Measurements from ENCODE around the gene CATSPERB. TPM values are rescaled to one million over a fixed set of nuclear protein-coding genes. Genes with fewer than 3 reads are reported as not detected.
"Not testable (repeated sequence)": the region's sequence is repeated elsewhere in the genome, so short reads cannot be mapped to it uniquely, and the experiment has no call there.

Gene CATSPERB
- total and polyA plus RNA-seq, 2 donors (not counting 3 experiments of a cell fraction or from before 2014, with no cell fraction given) = not detected

DNA sequence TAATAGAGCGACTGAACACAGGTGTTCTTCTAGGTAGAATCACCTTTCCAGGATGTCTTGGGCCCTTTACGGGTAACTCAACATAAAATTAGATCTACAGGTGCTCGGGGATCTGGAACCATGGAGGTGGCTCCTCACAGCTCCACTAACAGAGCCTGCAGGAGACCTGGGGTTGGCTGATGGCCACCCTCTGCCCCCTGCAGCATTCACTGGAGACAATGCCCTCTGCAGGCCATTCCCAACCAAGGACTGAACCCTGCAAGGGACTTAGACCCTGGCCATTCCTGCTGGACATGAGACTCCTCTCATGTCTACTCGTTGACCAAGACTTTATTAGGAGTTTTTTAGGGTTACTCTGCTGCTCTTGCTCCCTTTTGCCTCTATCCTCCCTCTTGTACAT, 163.3 kb downstream of the CATSPERB start:
- Histone ChIP-seq H3K79me2 (ENCODE audit: control insufficient read depth, insufficient read depth, low read length) (no peaks in the 10 kb centered on the region), H3K4me1 (ENCODE audit: control insufficient read depth, extremely low read depth, insufficient read depth, low read length) (no peaks in the 10 kb centered on the region), H3K4me2 (ENCODE audit: insufficient read depth, low read length) (no peak overlapping the region), H3K9me1 (replicated peaks; ENCODE audit: control insufficient read depth, extremely low read depth, insufficient read depth, low read length) (no peaks in the 10 kb centered on the region), H3K4me3 (replicated peaks in 1 of 3; ENCODE audit: insufficient read depth in 1 of 3, low read depth in 1 of 3, low read length in 3 of 3) (no peak overlapping the region), H3K9ac (replicated peaks; ENCODE audit: extremely low read depth, insufficient read depth, low read length) (no peak overlapping the region), H3K36me3 (ENCODE audit: control insufficient read depth in 2 of 2, extremely low read depth in 1 of 2, insufficient read depth in 2 of 2, low read length in 2 of 2) (no peaks in the 10 kb centered on the region), H2AFZ (ENCODE audit: low read depth, low read length) (no peak overlapping the region), H3K27ac (ENCODE audit: insufficient read depth, low read depth, low read length) (no peak overlapping the region), H4K20me1 (replicated peaks; ENCODE audit: control insufficient read depth, extremely low read depth, insufficient read depth, low read length) (no peaks in the 10 kb centered on the region), H3K27me3 (ENCODE audit: control insufficient read depth in 2 of 2, insufficient read depth in 2 of 2, low read length in 2 of 2) (peaks cover 4 to 6% of the 10 kb centered on the region in 2 experiments), H3K9me3 (replicated peaks; ENCODE audit: control insufficient read depth, insufficient read depth, low read length) (no peaks in the 10 kb centered on the region)
- intact Hi-C loops (cut with micrococcal nuclease) (no loop called here), dilution Hi-C loops (cut with MboI; ENCODE audit: extremely low pct_ligation_motif_present, low sequenced_read_pairs) (no loop called here)
- DNase-seq (ENCODE audit: low read depth, low spot score) (no peak), FAIRE-seq (no peak)
- CTCF ChIA-PET = no interaction called here
- BruUV-seq (replicated peaks) = no TSS peak
- TF ChIP-seq POLR2AphosphoS5 (IDR thresholded peaks at IDR 0.05; ENCODE audit: insufficient read depth, low read depth, low read length) = no peak
- POLR2A ChIA-PET = no interaction called here

DNA sequence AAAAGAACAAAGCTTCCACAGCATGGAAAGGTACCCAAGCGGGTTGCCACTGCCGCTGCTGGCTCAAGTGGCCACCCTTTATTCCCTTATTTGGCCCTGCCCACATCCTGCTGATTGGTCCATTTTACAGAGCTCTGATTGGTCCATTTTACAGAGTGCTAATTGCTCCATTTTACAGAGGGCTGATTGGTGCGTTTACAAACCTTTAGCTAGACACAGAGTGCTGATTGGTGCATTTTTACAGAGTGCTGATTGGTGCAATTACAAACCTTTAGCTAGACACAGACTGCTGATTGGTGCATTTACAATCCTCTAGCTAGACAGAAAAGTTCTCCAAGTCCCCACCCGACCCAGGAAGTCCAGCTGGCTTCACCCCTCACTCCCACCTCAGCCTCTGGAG, 164.1 kb downstream of the CATSPERB start:
- not testable (repeated sequence) for BruUV-seq (replicated peaks); H3K9me1 ChIP-seq (replicated peaks; ENCODE audit: control insufficient read depth, extremely low read depth, insufficient read depth, low read length)

DNA sequence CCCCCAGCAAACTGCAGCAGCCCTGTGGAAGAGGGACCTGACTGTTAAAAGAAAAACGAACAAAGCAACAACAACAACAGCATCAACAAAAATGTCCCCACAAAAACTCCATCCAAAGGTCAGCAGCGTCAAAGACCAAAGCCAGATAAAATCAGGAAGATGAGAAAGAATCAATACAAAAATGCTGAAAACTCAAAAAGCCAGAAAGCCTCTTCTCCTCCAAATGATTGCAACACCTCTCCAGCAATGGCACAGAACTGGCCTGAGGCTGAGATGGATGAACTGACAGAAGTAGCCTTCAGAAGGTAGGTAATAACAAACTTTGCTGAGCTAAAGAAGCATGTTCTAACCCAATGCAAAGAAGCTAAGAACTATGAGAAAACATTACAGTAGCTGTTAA, 176.4 kb downstream of the CATSPERB start:
- ChIA-PET CTCF (no interaction called here), POLR2A (no interaction called here)
- Histone ChIP-seq H3K4me2 (ENCODE audit: insufficient read depth, low read length) (no peak overlapping the region), H2AFZ (ENCODE audit: low read depth, low read length) (no peak overlapping the region), H3K9ac (replicated peaks; ENCODE audit: extremely low read depth, insufficient read depth, low read length) (no peak overlapping the region), H3K27ac (ENCODE audit: insufficient read depth, low read depth, low read length) (no peak overlapping the region), H3K9me1 (replicated peaks; ENCODE audit: control insufficient read depth, extremely low read depth, insufficient read depth, low read length) (no peaks in the 10 kb centered on the region), H3K4me3 (replicated peaks in 1 of 3; ENCODE audit: insufficient read depth in 1 of 3, low read depth in 1 of 3, low read length in 3 of 3) (no peak overlapping the region), H3K27me3 (ENCODE audit: control insufficient read depth in 2 of 2, insufficient read depth in 2 of 2, low read length in 2 of 2) (no peaks in the 10 kb centered on the region), H3K4me1 (ENCODE audit: control insufficient read depth, extremely low read depth, insufficient read depth, low read length) (no peaks in the 10 kb centered on the region), H3K36me3 (ENCODE audit: control insufficient read depth in 2 of 2, extremely low read depth in 1 of 2, insufficient read depth in 2 of 2, low read length in 2 of 2) (no peaks in the 10 kb centered on the region), H4K20me1 (replicated peaks; ENCODE audit: control insufficient read depth, extremely low read depth, insufficient read depth, low read length) (no peaks in the 10 kb centered on the region), H3K9me3 (replicated peaks; ENCODE audit: control insufficient read depth, insufficient read depth, low read length) (no peaks in the 10 kb centered on the region), H3K79me2 (ENCODE audit: control insufficient read depth, insufficient read depth, low read length) (no peaks in the 10 kb centered on the region)
- TF ChIP-seq JUN (IDR thresholded peaks at IDR 0.05; ENCODE audit: borderline replicate concordance, insufficient read depth, insufficient read length, low read depth) (no peak), FOS (IDR thresholded peaks at IDR 0.05; ENCODE audit: borderline replicate concordance, insufficient read depth, low read length) (no peak), GATA2 (IDR thresholded peaks at IDR 0.05; ENCODE audit: insufficient read depth, insufficient read length, low read depth, low read length) (no peak), CTCF (IDR thresholded peaks at IDR 0.05; ENCODE audit: extremely low read depth in 1 of 2, insufficient read depth in 1 of 2, low read depth in 1 of 2, low read length in 2 of 2) (no peak), MAX (IDR thresholded peaks at IDR 0.05; ENCODE audit: insufficient read depth, insufficient read length) (no peak), POLR2AphosphoS5 (IDR thresholded peaks at IDR 0.05; ENCODE audit: insufficient read depth, low read depth, low read length) (no peak), MYC (IDR thresholded peaks at IDR 0.05; ENCODE audit: low read depth, low read length) (no peak), EZH2 (IDR thresholded peaks at IDR 0.05; ENCODE audit: borderline replicate concordance, low read depth, low read length, severe bottlenecking) (no peak)
- DNase-seq (ENCODE audit: low read depth, low spot score) (no peak), FAIRE-seq (no peak)
- intact Hi-C loops (cut with micrococcal nuclease) = no loop called here
- BruUV-seq (replicated peaks) = no TSS peak
- dilution Hi-C loops (cut with MboI; ENCODE audit: extremely low pct_ligation_motif_present, low sequenced_read_pairs) = no loop called here

More for the DNA sequence above, 164.1 kb downstream of the CATSPERB start:
- dilution Hi-C loops (cut with MboI; ENCODE audit: extremely low pct_ligation_motif_present, low sequenced_read_pairs); intact Hi-C loops (cut with micrococcal nuclease); H3K4me3 ChIP-seq (replicated peaks in 1 of 3; ENCODE audit: insufficient read depth in 1 of 3, low read depth in 1 of 3, low read length in 3 of 3); H3K27ac ChIP-seq (ENCODE audit: insufficient read depth, low read depth, low read length); H3K36me3 ChIP-seq (ENCODE audit: control insufficient read depth in 2 of 2, extremely low read depth in 1 of 2, insufficient read depth in 2 of 2, low read length in 2 of 2); H3K9me3 ChIP-seq (replicated peaks; ENCODE audit: control insufficient read depth, insufficient read depth, low read length); H3K27me3 ChIP-seq (ENCODE audit: control insufficient read depth in 2 of 2, insufficient read depth in 2 of 2, low read length in 2 of 2); DNase-seq (ENCODE audit: low read depth, low spot score); H4K20me1 ChIP-seq (replicated peaks; ENCODE audit: control insufficient read depth, extremely low read depth, insufficient read depth, low read length); POLR2A ChIA-PET; H2AFZ ChIP-seq (ENCODE audit: low read depth, low read length); H3K9ac ChIP-seq (replicated peaks; ENCODE audit: extremely low read depth, insufficient read depth, low read length); H3K4me2 ChIP-seq (ENCODE audit: insufficient read depth, low read length); CTCF ChIA-PET; H3K4me1 ChIP-seq (ENCODE audit: control insufficient read depth, extremely low read depth, insufficient read depth, low read length); H3K79me2 ChIP-seq (ENCODE audit: control insufficient read depth, insufficient read depth, low read length); FAIRE-seq: not testable (repeated sequence)

All from endothelial cell of umbilical vein (primary cell).